HEK293 (cell line): ENCODE measurements around the gene RPRM.

ENCODE experiments used
- CTCF ChIA-PET: fragments of 350-600 bp; formaldehyde crosslinking; extraction: SDS; loops from one replicate; lab custom pipeline; 2021; ENCODE audit warnings: antibody characterized with exemption; lab: Yijun Ruan, JAX
- POLR2A ChIA-PET: fragments of 300-600 bp; formaldehyde crosslinking; extraction: SDS; loops from one replicate; lab custom pipeline; 2020; ENCODE audit warnings: antibody characterized with exemption, inconsistent platforms; lab: Yijun Ruan, JAX
- H3K27ac ChIP-seq: fragments of 200-500 bp; sonication (Bioruptor generic); 2 replicates; pipeline ENCODE4 v1.5.1; 2014; ENCODE audit warnings: low read depth, low read length, control low read depth, inconsistent platforms; ENCODE audit errors: extremely low read depth
- H3K36me3 ChIP-seq, 2 experiments: fragments of 200-500 bp in 1 of 2; sonication (Bioruptor generic) in 1 of 2; 1 replicate in 1 of 2; 2 replicates in 1 of 2; pipeline ENCODE4 v1.5.1; 2014 to 2017; ENCODE audit warnings: inconsistent platforms in 2 of 2, low read length in 2 of 2; ENCODE audit not compliant: control insufficient read depth in 2 of 2, insufficient read depth in 1 of 2
- H3K4me1 ChIP-seq: fragments of 200-500 bp; sonication (Bioruptor generic); 2 replicates; pipeline ENCODE4 v1.5.1; 2014; ENCODE audit warnings: mild to moderate bottlenecking, low read length, inconsistent platforms; ENCODE audit not compliant: control insufficient read depth, insufficient read depth
- H3K4me3 ChIP-seq: 2 replicates; pipeline ENCODE4 v1.5.1; 2011; ENCODE audit warnings: low read depth, mild to moderate bottlenecking, control low read depth, low read length, moderate library complexity
- H3K9me3 ChIP-seq: fragments of 200-500 bp; sonication (Bioruptor generic); 2 replicates; pipeline ENCODE4 v1.5.1; 2014; ENCODE audit warnings: low read depth, low read length, inconsistent platforms; ENCODE audit not compliant: control insufficient read depth, insufficient read depth
- GLIS1 ChIP-seq: fragments of 450-650 bp; formaldehyde crosslinking; IDR thresholded peaks from 2 replicates; pipeline ENCODE4 v1.5.1; 2016; ENCODE audit warnings: missing biosample characterization, missing genetic modification characterization
- HOXA7 ChIP-seq: sonication (generic); formaldehyde crosslinking; IDR thresholded peaks from 2 replicates; pipeline ENCODE4 v1.8.1; 2022; ENCODE audit warnings: missing genetic modification reagents, borderline replicate concordance
- KLF9 ChIP-seq: fragments of 450-650 bp; formaldehyde crosslinking; IDR thresholded peaks from 2 replicates; pipeline ENCODE4 v1.5.1; 2016; ENCODE audit warnings: missing biosample characterization, missing genetic modification characterization, low read depth
- MZF1 ChIP-seq: fragments of 450-650 bp; formaldehyde crosslinking; IDR thresholded peaks from 2 replicates; pipeline ENCODE4 v1.5.1; 2017; ENCODE audit warnings: missing biosample characterization, missing genetic modification characterization, borderline replicate concordance
- TCF7L2 ChIP-seq: IDR thresholded peaks from 2 replicates; pipeline ENCODE4 v1.6.1; 2011; ENCODE audit warnings: low read depth, mild to moderate bottlenecking, inconsistent platforms, low read length, moderate library complexity, borderline replicate concordance
- ZBTB20 ChIP-seq: fragments of 450-650 bp; formaldehyde crosslinking; IDR thresholded peaks from 2 replicates; pipeline ENCODE4 v1.5.1; 2016; ENCODE audit warnings: missing biosample characterization, missing genetic modification characterization
- ZBTB21 ChIP-seq: fragments of 450-650 bp; formaldehyde crosslinking; IDR thresholded peaks from 2 replicates; pipeline ENCODE4 v1.5.1; 2017; ENCODE audit warnings: missing biosample characterization, missing genetic modification characterization
- ZNF18 ChIP-seq: fragments of 450-650 bp; formaldehyde crosslinking; IDR thresholded peaks from 2 replicates; pipeline ENCODE4 v1.5.1; 2016; ENCODE audit warnings: missing biosample characterization, missing genetic modification characterization
- ZNF23 ChIP-seq: fragments of 450-650 bp; formaldehyde crosslinking; IDR thresholded peaks from 2 replicates; pipeline ENCODE4 v1.5.1; 2016; ENCODE audit warnings: missing biosample characterization, missing genetic modification characterization, borderline replicate concordance
- ZNF266 ChIP-seq: fragments of 450-650 bp; formaldehyde crosslinking; IDR thresholded peaks from 2 replicates; pipeline ENCODE4 v1.5.1; 2016; ENCODE audit warnings: missing biosample characterization, missing genetic modification characterization, low read depth
- ZNF292 ChIP-seq: fragments of 450-650 bp; formaldehyde crosslinking; IDR thresholded peaks from 2 replicates; pipeline ENCODE4 v1.5.1; 2016; ENCODE audit warnings: low read depth, missing biosample characterization, missing genetic modification characterization, borderline replicate concordance
- ZNF394 ChIP-seq: fragments of 450-650 bp; formaldehyde crosslinking; IDR thresholded peaks from 2 replicates; pipeline ENCODE4 v1.5.1; 2016; ENCODE audit warnings: missing biosample characterization, missing genetic modification characterization, mild to moderate bottlenecking, moderate library complexity, borderline replicate concordance
- ZNF423 ChIP-seq: fragments of 450-650 bp; formaldehyde crosslinking; IDR thresholded peaks from 2 replicates; pipeline ENCODE4 v1.5.1; 2016; ENCODE audit warnings: missing biosample characterization, missing genetic modification characterization
- ZNF426 ChIP-seq: fragments of 450-650 bp; formaldehyde crosslinking; IDR thresholded peaks from 2 replicates; pipeline ENCODE4 v1.5.1; 2017; ENCODE audit warnings: missing biosample characterization, missing genetic modification characterization, mild to moderate bottlenecking, inconsistent platforms, moderate library complexity
- ZNF549 ChIP-seq: fragments of 450-650 bp; IDR thresholded peaks from 2 replicates; pipeline ENCODE4 v1.5.1; 2018; ENCODE audit warnings: missing biosample characterization, missing genetic modification characterization, mild to moderate bottlenecking, inconsistent platforms, moderate library complexity
- ZNF626 ChIP-seq: fragments of 450-650 bp; sonication (Bioruptor Pico); formaldehyde crosslinking; IDR thresholded peaks from 2 replicates; pipeline ENCODE4 v1.5.1; 2018; ENCODE audit warnings: missing biosample characterization, missing genetic modification characterization, inconsistent platforms
- ZNF658 ChIP-seq: fragments of 450-650 bp; formaldehyde crosslinking; IDR thresholded peaks from 2 replicates; pipeline ENCODE4; 2016; ENCODE audit warnings: missing biosample characterization, missing genetic modification characterization
- ZNF707 ChIP-seq: fragments of 450-650 bp; formaldehyde crosslinking; IDR thresholded peaks from 2 replicates; pipeline ENCODE4 v1.5.1; 2016; ENCODE audit warnings: missing biosample characterization, missing genetic modification characterization
- ZNF768 ChIP-seq: fragments of 450-650 bp; formaldehyde crosslinking; IDR thresholded peaks from 2 replicates; pipeline ENCODE4 v1.5.1; 2018; ENCODE audit warnings: missing biosample characterization, mild to moderate bottlenecking, missing genetic modification characterization
- ZNF791 ChIP-seq: fragments of 450-650 bp; formaldehyde crosslinking; IDR thresholded peaks from 2 replicates; pipeline ENCODE4 v1.5.1; 2016; ENCODE audit warnings: missing biosample characterization, missing genetic modification characterization
- ZNF837 ChIP-seq: fragments of 450-650 bp; formaldehyde crosslinking; IDR thresholded peaks from 2 replicates; pipeline ENCODE4 v1.5.1; 2016; ENCODE audit warnings: missing biosample characterization, missing genetic modification characterization
- TF ChIP-seq, protein P1 (sequence below): fragments of 450-650 bp; formaldehyde crosslinking; IDR thresholded peaks from 2 replicates; pipeline ENCODE4 v1.5.1; 2017; ENCODE audit warnings: missing biosample characterization, mild to moderate bottlenecking, missing genetic modification characterization, moderate library complexity
- TF ChIP-seq, protein P2 (sequence below): fragments of 450-650 bp; formaldehyde crosslinking; IDR thresholded peaks from 2 replicates; pipeline ENCODE4 v1.5.1; 2017; ENCODE audit warnings: missing biosample characterization, missing genetic modification characterization
- TF ChIP-seq, protein P3 (sequence below): fragments of 450-650 bp; formaldehyde crosslinking; IDR thresholded peaks from 2 replicates; pipeline ENCODE4 v1.5.1; 2016; ENCODE audit warnings: missing biosample characterization, missing genetic modification characterization

RPRM gene

GRCh38 chr2:153455861-153456260 lies 22.7 kb downstream of the RPRM start:
- TF ChIP-seq, protein P1, sequence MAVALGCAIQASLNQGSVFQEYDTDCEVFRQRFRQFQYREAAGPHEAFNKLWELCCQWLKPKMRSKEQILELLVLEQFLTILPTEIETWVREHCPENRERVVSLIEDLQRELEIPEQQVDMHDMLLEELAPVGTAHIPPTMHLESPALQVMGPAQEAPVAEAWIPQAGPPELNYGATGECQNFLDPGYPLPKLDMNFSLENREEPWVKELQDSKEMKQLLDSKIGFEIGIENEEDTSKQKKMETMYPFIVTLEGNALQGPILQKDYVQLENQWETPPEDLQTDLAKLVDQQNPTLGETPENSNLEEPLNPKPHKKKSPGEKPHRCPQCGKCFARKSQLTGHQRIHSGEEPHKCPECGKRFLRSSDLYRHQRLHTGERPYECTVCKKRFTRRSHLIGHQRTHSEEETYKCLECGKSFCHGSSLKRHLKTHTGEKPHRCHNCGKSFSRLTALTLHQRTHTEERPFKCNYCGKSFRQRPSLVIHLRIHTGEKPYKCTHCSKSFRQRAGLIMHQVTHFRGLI (tag by site-specific recombination), result peak; percentile 82
- TF ChIP-seq ZNF394, result no peak
- TF ChIP-seq ZNF549, result no peak
- Histone ChIP-seq H3K9me3 (no peaks in the 10 kb centered on the region), H3K36me3 (no peaks in the 10 kb centered on the region), H3K4me1 (no peaks in the 10 kb centered on the region; the same call in 1 of the 2 replicates), H3K27ac (no peak overlapping the region), H3K4me3 (no peak overlapping the region)
- ChIA-PET CTCF (interaction anchor here (0.6 to 0.7 kb wide), 2 partner anchors 10 to 1338 kb away, joined by 3 to 5 read pairs; no protein-coding TSS in a partner anchor), POLR2A (interaction anchor here (0.8 kb wide), 1 partner anchor 14 kb away, joined by 3 read pairs; no protein-coding TSS in a partner anchor)

DNA sequence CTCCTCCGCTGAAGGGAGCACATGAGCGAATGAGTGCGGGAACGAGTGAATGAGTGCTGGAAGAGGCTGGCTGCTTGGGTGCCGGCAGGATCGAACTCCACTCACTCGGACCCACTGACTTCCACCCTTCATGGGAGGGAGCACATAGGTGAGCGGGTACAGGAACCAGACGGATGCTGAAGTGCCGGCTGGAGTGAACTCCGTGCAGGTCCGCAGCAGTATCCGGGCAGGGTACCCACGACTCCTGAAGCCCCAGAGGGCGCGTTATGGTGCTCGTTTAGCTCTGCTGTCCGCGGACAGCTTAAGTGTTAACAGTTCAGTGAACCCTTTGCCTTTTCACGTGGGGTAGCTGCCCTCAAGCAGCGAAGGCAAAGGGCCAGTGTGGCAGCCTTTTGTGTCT lies 23.2 kb downstream of the RPRM start:
- CTCF ChIA-PET, result interaction anchor here (0.6 to 0.7 kb wide), 2 partner anchors 11 to 1338 kb away, joined by 3 to 5 read pairs; no protein-coding TSS in a partner anchor
- TF ChIP-seq ZBTB20 (tag by site-specific recombination) (no peak), ZNF707 (tag by site-specific recombination) (no peak), ZNF768 (no peak), ZNF791 (tag by site-specific recombination) (no peak), ZNF18 (no peak), MZF1 (tag by site-specific recombination) (no peak), TCF7L2 (no peak), GLIS1 (no peak), ZNF626 (tag by site-specific recombination) (no peak), ZNF23 (tag by site-specific recombination) (no peak), KLF9 (tag by site-specific recombination) (no peak), ZBTB21 (tag by site-specific recombination) (no peak)
- TF ChIP-seq, protein P2, sequence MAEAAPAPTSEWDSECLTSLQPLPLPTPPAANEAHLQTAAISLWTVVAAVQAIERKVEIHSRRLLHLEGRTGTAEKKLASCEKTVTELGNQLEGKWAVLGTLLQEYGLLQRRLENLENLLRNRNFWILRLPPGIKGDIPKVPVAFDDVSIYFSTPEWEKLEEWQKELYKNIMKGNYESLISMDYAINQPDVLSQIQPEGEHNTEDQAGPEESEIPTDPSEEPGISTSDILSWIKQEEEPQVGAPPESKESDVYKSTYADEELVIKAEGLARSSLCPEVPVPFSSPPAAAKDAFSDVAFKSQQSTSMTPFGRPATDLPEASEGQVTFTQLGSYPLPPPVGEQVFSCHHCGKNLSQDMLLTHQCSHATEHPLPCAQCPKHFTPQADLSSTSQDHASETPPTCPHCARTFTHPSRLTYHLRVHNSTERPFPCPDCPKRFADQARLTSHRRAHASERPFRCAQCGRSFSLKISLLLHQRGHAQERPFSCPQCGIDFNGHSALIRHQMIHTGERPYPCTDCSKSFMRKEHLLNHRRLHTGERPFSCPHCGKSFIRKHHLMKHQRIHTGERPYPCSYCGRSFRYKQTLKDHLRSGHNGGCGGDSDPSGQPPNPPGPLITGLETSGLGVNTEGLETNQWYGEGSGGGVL, result no peak
- TF ChIP-seq, protein P3, sequence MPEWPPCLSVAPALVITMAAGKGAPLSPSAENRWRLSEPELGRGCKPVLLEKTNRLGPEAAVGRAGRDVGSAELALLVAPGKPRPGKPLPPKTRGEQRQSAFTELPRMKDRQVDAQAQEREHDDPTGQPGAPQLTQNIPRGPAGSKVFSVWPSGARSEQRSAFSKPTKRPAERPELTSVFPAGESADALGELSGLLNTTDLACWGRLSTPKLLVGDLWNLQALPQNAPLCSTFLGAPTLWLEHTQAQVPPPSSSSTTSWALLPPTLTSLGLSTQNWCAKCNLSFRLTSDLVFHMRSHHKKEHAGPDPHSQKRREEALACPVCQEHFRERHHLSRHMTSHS, result no peak
- TF ChIP-seq, all 188 proteins: peak for 0
- no peaks in the 10 kb centered on the region for H3K9me3 ChIP-seq
- H3K36me3 ChIP-seq, result no peaks in the 10 kb centered on the region
- POLR2A ChIA-PET, result interaction anchor here (0.8 kb wide), 1 partner anchor 14 kb away, joined by 3 read pairs; no protein-coding TSS in a partner anchor
- H3K4me1 ChIP-seq, result no peaks in the 10 kb centered on the region
- H3K4me3 ChIP-seq, result no peak overlapping the region
- no peak overlapping the region for H3K27ac ChIP-seq

- CTCF ChIA-PET, result no interaction called here
- Histone ChIP-seq H3K9me3 (no peaks in the 10 kb centered on the region), H3K36me3 (no peaks in the 10 kb centered on the region), H3K4me1 (no peaks in the 10 kb centered on the region), H3K27ac (no peak overlapping the region), H3K4me3 (no peak overlapping the region)
- POLR2A ChIA-PET, result no interaction called here
- TF ChIP-seq ZNF426 (tag by site-specific recombination) (no peak), HOXA7 (CRISPR knock-in tag) (no peak), ZNF658 (tag by site-specific recombination) (no peak), ZNF423 (tag by site-specific recombination) (no peak), ZNF266 (tag by site-specific recombination) (no peak), ZNF837 (tag by site-specific recombination) (no peak), ZNF292 (tag by site-specific recombination) (no peak)
These were observed 27.0 kb downstream of the RPRM start for GRCh38 chr2:153451611-153452010.
